HepG2 (cell line): Measurements from ENCODE around the gene MXRA7. TPM values are rescaled to one million over a fixed set of nuclear protein-coding genes. Genes with fewer than 3 reads are reported as not detected.

Source experiments
- AGO2 ChIP-seq: fragments of 200-400 bp; formaldehyde crosslinking; optimal IDR thresholded peaks from 2 replicates; pipeline ENCODE3; 2017; ENCODE audit warnings: mild to moderate bottlenecking, low read depth, low read length, moderate library complexity
- HOXD1 ChIP-seq: sonication (generic); formaldehyde crosslinking; IDR thresholded peaks from 2 replicates; pipeline ENCODE4 v1.5.0; 2020; ENCODE audit warnings: missing genetic modification reagents
- JUNB ChIP-seq: sonication (generic); formaldehyde crosslinking; IDR thresholded peaks from 2 replicates; pipeline ENCODE4 v1.8.0; 2022; ENCODE audit warnings: missing genetic modification reagents, mild to moderate bottlenecking, borderline replicate concordance
- KAT8 ChIP-seq: IDR thresholded peaks from 2 replicates; pipeline ENCODE4 v1.6.1; 2016; ENCODE audit warnings: missing genetic modification reagents, missing compliant biosample characterization
- MED13 ChIP-seq: sonication (generic); formaldehyde crosslinking; IDR thresholded peaks from 2 replicates; pipeline ENCODE4 v1.5.0; 2020; ENCODE audit warnings: missing genetic modification reagents
- PAF1 ChIP-seq: IDR thresholded peaks from 2 replicates; pipeline ENCODE4 v1.6.1; 2016; ENCODE audit warnings: missing genetic modification reagents, missing compliant biosample characterization
- POLR2AphosphoS2 ChIP-seq: IDR thresholded peaks from 2 replicates; pipeline ENCODE4 v1.6.1; 2011; ENCODE audit warnings: low read depth, low read length, improper control_type of control experiment
- POLR2AphosphoS5 ChIP-seq: IDR thresholded peaks from 2 replicates; pipeline ENCODE4 v1.6.1; 2012; ENCODE audit warnings: low read depth, low read length
- RBM22 ChIP-seq: fragments of 200-400 bp; formaldehyde crosslinking; optimal IDR thresholded peaks from 2 replicates; pipeline ENCODE3; 2017; ENCODE audit warnings: mild to moderate bottlenecking, low read length, moderate library complexity
- TARDBP ChIP-seq: sonication (generic); formaldehyde crosslinking; IDR thresholded peaks from 2 replicates; pipeline ENCODE4 v1.8.0; 2022; ENCODE audit warnings: mild to moderate bottlenecking, missing genetic modification reagents
- ZC3H4 ChIP-seq: sonication (generic); formaldehyde crosslinking; IDR thresholded peaks from 2 replicates; pipeline ENCODE4 v1.4.0; 2020; ENCODE audit warnings: missing genetic modification reagents, borderline replicate concordance
- ZNF326 ChIP-seq: sonication (generic); formaldehyde crosslinking; IDR thresholded peaks from 2 replicates; pipeline ENCODE4 v1.4.0; 2020; ENCODE audit warnings: missing genetic modification reagents, borderline replicate concordance
- polyA plus RNA-seq, 8 experiments: library from polyadenylated mRNA; depleted of rRNA in 3 of 8; stranded (reverse) in 7 of 8; unstranded in 1 of 8; fragments of >200 nt; fragmentation: Illumina TruSeq in 4 of 8; extraction: Trizol in 4 of 8; gene quantifications; 2 replicates each; pipeline versions ENCODE4 v1.2.1 to v1.2.3, GENCODE V29; 2011 to 2016; ENCODE audit warnings: low read depth in 4 of 8, missing spikeins in 1 of 8, mixed read lengths in 1 of 8; ENCODE audit not compliant: insufficient read depth in 1 of 8
- total RNA-seq, 5 experiments: library from RNA; depleted of rRNA; stranded (reverse); fragments of >200 nt; fragmentation: Illumina TruSeq; extraction: Trizol; gene quantifications; 2 replicates each; pipeline ENCODE4 v1.2.3, GENCODE V29; 2016; ENCODE audit warnings: low read depth in 1 of 5
- TF ChIP-seq, protein P1 (sequence below): IDR thresholded peaks from 2 replicates; pipeline ENCODE4 v1.6.1; 2016; ENCODE audit warnings: missing compliant biosample characterization, missing genetic modification reagents, borderline replicate concordance
- TF ChIP-seq, protein P2 (sequence below): IDR thresholded peaks from 2 replicates; pipeline ENCODE4 v1.6.1; 2012; ENCODE audit warnings: inconsistent platforms
- TF ChIP-seq, protein P3 (sequence below): IDR thresholded peaks from 2 replicates; pipeline ENCODE4 v1.6.1; 2016; ENCODE audit warnings: mild to moderate bottlenecking
- TF ChIP-seq, protein P4 (sequence below): sonication (generic); formaldehyde crosslinking; IDR thresholded peaks from 2 replicates; pipeline ENCODE4 v1.4.0; 2020; ENCODE audit warnings: missing genetic modification reagents, borderline replicate concordance
- TF ChIP-seq, protein P5 (sequence below): sonication (generic); formaldehyde crosslinking; IDR thresholded peaks from 2 replicates; pipeline ENCODE4 v1.4.0; 2020; ENCODE audit warnings: mild to moderate bottlenecking, missing genetic modification reagents, borderline replicate concordance

The MXRA7 gene
- total and polyA plus RNA-seq, 2 of the 13 experiments (the other 11 are each of a cell fraction or from before 2014, with no cell fraction given), result 44.8 to 112 TPM

DNA sequence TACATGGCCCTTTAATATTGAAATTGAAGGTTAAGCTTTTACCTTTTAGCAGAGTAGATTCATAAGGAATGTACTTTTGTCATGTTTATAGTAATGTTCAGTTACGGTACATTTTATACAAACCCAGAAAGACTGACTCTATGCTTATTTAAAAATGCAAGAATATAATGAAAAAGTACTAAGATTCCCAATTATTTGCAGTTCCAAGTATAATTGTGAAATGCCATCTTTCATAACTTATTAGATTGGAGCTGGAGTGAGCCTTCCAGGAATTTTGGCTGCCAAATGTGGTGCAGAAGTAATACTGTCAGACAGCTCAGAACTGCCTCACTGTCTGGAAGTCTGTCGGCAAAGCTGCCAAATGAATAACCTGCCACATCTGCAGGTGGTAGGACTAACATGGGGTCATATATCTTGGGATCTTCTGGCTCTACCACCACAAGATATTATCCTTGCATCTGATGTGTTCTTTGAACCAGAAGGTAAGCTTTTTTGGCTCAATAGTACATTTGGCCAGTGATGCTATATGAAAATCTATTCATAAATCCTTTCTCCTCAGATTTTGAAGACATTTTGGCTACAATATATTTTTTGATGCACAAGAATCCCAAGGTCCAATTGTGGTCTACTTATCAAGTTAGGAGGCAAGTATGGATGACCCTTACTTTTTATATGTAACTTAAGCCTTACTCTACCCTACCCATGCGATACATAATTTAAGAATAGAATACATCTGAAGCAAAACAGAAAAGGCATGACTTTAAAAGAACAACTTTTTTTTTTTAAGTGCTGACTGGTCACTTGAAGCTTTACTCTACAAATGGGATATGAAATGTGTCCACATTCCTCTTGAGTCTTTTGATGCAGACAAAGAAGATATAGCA lies 22.2 kb upstream of the MXRA7 start (continued):
- TF ChIP-seq AGO2 (peak; percentile 89), ZC3H4 (CRISPR knock-in tag) (peak; percentile 91; the same call in 1 of the 2 replicates), POLR2AphosphoS2 (no peak), TARDBP (no peak), MED13 (CRISPR knock-in tag) (no peak), ZNF326 (CRISPR knock-in tag) (no peak), HOXD1 (CRISPR knock-in tag) (no peak), PAF1 (CRISPR knock-in tag) (peak; percentile 28; the same call in 1 of the 2 replicates), POLR2AphosphoS5 (peak; percentile 55), KAT8 (CRISPR knock-in tag) (no peak), RBM22 (peak; percentile 99), JUNB (CRISPR knock-in tag) (no peak)
- TF ChIP-seq, protein P1, sequence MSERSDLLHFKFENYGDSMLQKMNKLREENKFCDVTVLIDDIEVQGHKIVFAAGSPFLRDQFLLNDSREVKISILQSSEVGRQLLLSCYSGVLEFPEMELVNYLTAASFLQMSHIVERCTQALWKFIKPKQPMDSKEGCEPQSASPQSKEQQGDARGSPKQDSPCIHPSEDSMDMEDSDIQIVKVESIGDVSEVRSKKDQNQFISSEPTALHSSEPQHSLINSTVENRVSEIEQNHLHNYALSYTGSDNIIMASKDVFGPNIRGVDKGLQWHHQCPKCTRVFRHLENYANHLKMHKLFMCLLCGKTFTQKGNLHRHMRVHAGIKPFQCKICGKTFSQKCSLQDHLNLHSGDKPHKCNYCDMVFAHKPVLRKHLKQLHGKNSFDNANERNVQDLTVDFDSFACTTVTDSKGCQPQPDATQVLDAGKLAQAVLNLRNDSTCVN (CRISPR knock-in tag), result no peak
- TF ChIP-seq, protein P2, sequence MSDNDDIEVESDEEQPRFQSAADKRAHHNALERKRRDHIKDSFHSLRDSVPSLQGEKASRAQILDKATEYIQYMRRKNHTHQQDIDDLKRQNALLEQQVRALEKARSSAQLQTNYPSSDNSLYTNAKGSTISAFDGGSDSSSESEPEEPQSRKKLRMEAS, result 0 out of 2 replicates have a peak, but pooled peaks have one; percentile 16
- TF ChIP-seq, protein P3, sequence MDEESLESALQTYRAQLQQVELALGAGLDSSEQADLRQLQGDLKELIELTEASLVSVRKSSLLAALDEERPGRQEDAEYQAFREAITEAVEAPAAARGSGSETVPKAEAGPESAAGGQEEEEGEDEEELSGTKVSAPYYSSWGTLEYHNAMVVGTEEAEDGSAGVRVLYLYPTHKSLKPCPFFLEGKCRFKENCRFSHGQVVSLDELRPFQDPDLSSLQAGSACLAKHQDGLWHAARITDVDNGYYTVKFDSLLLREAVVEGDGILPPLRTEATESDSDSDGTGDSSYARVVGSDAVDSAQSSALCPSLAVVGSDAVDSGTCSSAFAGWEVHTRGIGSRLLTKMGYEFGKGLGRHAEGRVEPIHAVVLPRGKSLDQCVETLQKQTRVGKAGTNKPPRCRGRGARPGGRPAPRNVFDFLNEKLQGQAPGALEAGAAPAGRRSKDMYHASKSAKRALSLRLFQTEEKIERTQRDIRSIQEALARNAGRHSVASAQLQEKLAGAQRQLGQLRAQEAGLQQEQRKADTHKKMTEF, result no peak; the same call in 1 of the 2 replicates
- TF ChIP-seq, protein P4, sequence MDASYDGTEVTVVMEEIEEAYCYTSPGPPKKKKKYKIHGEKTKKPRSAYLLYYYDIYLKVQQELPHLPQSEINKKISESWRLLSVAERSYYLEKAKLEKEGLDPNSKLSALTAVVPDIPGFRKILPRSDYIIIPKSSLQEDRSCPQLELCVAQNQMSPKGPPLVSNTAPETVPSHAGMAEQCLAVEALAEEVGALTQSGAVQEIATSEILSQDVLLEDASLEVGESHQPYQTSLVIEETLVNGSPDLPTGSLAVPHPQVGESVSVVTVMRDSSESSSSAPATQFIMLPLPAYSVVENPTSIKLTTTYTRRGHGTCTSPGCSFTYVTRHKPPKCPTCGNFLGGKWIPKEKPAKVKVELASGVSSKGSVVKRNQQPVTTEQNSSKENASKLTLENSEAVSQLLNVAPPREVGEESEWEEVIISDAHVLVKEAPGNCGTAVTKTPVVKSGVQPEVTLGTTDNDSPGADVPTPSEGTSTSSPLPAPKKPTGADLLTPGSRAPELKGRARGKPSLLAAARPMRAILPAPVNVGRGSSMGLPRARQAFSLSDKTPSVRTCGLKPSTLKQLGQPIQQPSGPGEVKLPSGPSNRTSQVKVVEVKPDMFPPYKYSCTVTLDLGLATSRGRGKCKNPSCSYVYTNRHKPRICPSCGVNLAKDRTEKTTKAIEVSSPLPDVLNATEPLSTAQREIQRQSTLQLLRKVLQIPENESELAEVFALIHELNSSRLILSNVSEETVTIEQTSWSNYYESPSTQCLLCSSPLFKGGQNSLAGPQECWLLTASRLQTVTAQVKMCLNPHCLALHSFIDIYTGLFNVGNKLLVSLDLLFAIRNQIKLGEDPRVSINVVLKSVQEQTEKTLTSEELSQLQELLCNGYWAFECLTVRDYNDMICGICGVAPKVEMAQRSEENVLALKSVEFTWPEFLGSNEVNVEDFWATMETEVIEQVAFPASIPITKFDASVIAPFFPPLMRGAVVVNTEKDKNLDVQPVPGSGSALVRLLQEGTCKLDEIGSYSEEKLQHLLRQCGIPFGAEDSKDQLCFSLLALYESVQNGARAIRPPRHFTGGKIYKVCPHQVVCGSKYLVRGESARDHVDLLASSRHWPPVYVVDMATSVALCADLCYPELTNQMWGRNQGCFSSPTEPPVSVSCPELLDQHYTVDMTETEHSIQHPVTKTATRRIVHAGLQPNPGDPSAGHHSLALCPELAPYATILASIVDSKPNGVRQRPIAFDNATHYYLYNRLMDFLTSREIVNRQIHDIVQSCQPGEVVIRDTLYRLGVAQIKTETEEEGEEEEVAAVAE, result no peak
- TF ChIP-seq, protein P5, sequence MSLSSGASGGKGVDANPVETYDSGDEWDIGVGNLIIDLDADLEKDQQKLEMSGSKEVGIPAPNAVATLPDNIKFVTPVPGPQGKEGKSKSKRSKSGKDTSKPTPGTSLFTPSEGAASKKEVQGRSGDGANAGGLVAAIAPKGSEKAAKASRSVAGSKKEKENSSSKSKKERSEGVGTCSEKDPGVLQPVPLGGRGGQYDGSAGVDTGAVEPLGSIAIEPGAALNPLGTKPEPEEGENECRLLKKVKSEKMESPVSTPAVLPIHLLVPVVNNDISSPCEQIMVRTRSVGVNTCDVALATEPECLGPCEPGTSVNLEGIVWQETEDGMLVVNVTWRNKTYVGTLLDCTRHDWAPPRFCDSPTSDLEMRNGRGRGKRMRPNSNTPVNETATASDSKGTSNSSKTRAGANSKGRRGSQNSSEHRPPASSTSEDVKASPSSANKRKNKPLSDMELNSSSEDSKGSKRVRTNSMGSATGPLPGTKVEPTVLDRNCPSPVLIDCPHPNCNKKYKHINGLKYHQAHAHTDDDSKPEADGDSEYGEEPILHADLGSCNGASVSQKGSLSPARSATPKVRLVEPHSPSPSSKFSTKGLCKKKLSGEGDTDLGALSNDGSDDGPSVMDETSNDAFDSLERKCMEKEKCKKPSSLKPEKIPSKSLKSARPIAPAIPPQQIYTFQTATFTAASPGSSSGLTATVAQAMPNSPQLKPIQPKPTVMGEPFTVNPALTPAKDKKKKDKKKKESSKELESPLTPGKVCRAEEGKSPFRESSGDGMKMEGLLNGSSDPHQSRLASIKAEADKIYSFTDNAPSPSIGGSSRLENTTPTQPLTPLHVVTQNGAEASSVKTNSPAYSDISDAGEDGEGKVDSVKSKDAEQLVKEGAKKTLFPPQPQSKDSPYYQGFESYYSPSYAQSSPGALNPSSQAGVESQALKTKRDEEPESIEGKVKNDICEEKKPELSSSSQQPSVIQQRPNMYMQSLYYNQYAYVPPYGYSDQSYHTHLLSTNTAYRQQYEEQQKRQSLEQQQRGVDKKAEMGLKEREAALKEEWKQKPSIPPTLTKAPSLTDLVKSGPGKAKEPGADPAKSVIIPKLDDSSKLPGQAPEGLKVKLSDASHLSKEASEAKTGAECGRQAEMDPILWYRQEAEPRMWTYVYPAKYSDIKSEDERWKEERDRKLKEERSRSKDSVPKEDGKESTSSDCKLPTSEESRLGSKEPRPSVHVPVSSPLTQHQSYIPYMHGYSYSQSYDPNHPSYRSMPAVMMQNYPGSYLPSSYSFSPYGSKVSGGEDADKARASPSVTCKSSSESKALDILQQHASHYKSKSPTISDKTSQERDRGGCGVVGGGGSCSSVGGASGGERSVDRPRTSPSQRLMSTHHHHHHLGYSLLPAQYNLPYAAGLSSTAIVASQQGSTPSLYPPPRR (CRISPR knock-in tag), result no peak
